K562 (cell line): ENCODE results near the gene HELT. TPM values are rescaled to one million over a fixed set of nuclear protein-coding genes. Genes with fewer than 3 reads are reported as not detected.

Experiments
- ATAC-seq: fragments of 200-7000 bp; cut with Tn5 transposase; 3 replicates; pipeline ENCODE4 v1.9.1; 2020; ENCODE audit warnings: moderate library complexity
- BruUV-seq: library from RNA; stranded (reverse); fragments of 400-500 nt; replicated peaks from 2 replicates; lab custom pipeline; 2021; lab: Mats Ljungman, UMichigan
- CTCF ChIA-PET: fragments of 300-600 bp; formaldehyde crosslinking; extraction: SDS; loops from one replicate; lab custom pipeline; 2021; ENCODE audit warnings: low intra/inter-chr PET ratio; lab: Yijun Ruan, JAX
- POLR2A ChIA-PET: fragments of 300-600, 350-650 bp; sonication (Branson Sonifier 250); formaldehyde crosslinking; extraction: SDS; loops from one replicate; lab custom pipeline; 2021; ENCODE audit warnings: antibody characterized with exemption, inconsistent platforms; lab: Yijun Ruan, JAX
- DNase-seq, 4 experiments: peaks; one replicate each; pipeline versions ENCODE4 v3.0.0 to v3.0.0-alpha.2; 2011 to 2018; ENCODE audit warnings: low spot score in 3 of 4, mixed read lengths in 3 of 4; ENCODE audit errors: extremely low read depth in 1 of 4
- FAIRE-seq: peaks from 2 replicates; lab custom pipeline; 2011; peaks lifted over from hg19 to GRCh38; lab: Jason Lieb, UNC
- H2AFZ ChIP-seq: 2 replicates; pipeline ENCODE4 v1.6.0; 2011; ENCODE audit warnings: low read depth, low read length, control low read depth, inconsistent platforms
- H3K27ac ChIP-seq: fragments of 200-600 bp; 3 replicates; pipeline ENCODE4 v1.8.0; 2011; ENCODE audit warnings: low read depth, mild to moderate bottlenecking, control low read depth, inconsistent platforms, low read length, moderate library complexity, mixed read lengths; ENCODE audit errors: extremely low read depth
- H3K27me3 ChIP-seq, 2 experiments: fragments of 300-600 bp in 1 of 2; 2 replicates in 1 of 2; 3 replicates in 1 of 2; pipeline versions ENCODE4 v1.6.0 to v1.8.0; 2011; ENCODE audit warnings: inconsistent platforms in 2 of 2, low read length in 2 of 2, mild to moderate bottlenecking in 1 of 2, mixed read lengths in 1 of 2, moderate library complexity in 1 of 2; ENCODE audit not compliant: control insufficient read depth in 2 of 2, insufficient read depth in 2 of 2
- H3K36me3 ChIP-seq: fragments of 300-600 bp; 3 replicates; pipeline ENCODE4 v1.8.0; 2011; ENCODE audit warnings: mild to moderate bottlenecking, low read length, inconsistent platforms; ENCODE audit not compliant: control insufficient read depth, insufficient read depth
- H3K4me1 ChIP-seq, 2 experiments: fragments of 200-600 bp in 1 of 2; replicated peaks in 1 of 2; 2 replicates in 1 of 2; 3 replicates in 1 of 2; pipeline versions ENCODE4 v1.5.1 to v1.8.0; 2011; ENCODE audit warnings: inconsistent platforms in 2 of 2, low read length in 2 of 2, mild to moderate bottlenecking in 1 of 2, mixed read lengths in 1 of 2, moderate library complexity in 1 of 2; ENCODE audit not compliant: control insufficient read depth in 2 of 2, insufficient read depth in 2 of 2
- H3K4me2 ChIP-seq: 2 replicates; pipeline ENCODE4 v1.6.1; 2011; ENCODE audit warnings: low read length, control low read depth, inconsistent platforms, mixed read lengths; ENCODE audit not compliant: insufficient read depth
- H3K4me3 ChIP-seq: fragments of 200-600 bp; sonication (generic), shearing (Covaris generic); 2 replicates; pipeline ENCODE4 v1.5.1; 2016; ENCODE audit warnings: control low read depth, inconsistent platforms
- H3K79me2 ChIP-seq: fragments of 200-600 bp; 3 replicates; pipeline ENCODE4 v1.8.0; 2011; ENCODE audit warnings: low read length, inconsistent platforms; ENCODE audit not compliant: control insufficient read depth, insufficient read depth
- H3K9ac ChIP-seq, 2 experiments: 2 replicates each; pipeline versions ENCODE4 v1.6.0 to v1.6.1; 2011; ENCODE audit warnings: low read depth in 2 of 2, low read length in 2 of 2, control low read depth in 1 of 2, inconsistent platforms in 1 of 2, mild to moderate bottlenecking in 1 of 2, mixed read lengths in 1 of 2; ENCODE audit not compliant: insufficient read depth in 1 of 2
- H3K9me1 ChIP-seq: one replicate; pipeline ENCODE4 v1.6.0; 2011; ENCODE audit warnings: inconsistent platforms, mild to moderate bottlenecking, low read length, moderate library complexity; ENCODE audit not compliant: control insufficient read depth, insufficient read depth
- H3K9me3 ChIP-seq: replicated peaks from 2 replicates; pipeline ENCODE4 v1.5.1; 2011; ENCODE audit warnings: low read depth, low read length, inconsistent platforms; ENCODE audit not compliant: control insufficient read depth, insufficient read depth
- H4K20me1 ChIP-seq: replicated peaks from 2 replicates; pipeline ENCODE4 v1.6.1; 2011; ENCODE audit warnings: low read length, inconsistent platforms, mixed read lengths; ENCODE audit not compliant: control insufficient read depth, insufficient read depth
- CBFB ChIP-seq: sonication (generic); formaldehyde crosslinking; IDR thresholded peaks from 2 replicates; pipeline ENCODE4 v1.4.0; 2020; ENCODE audit warnings: mild to moderate bottlenecking, missing genetic modification reagents
- ELF1 ChIP-seq: fragments of 200-800 bp; sonication (Bioruptor generic); IDR thresholded peaks from 2 replicates; pipeline ENCODE4 v1.6.1; 2016; ENCODE audit warnings: missing genetic modification characterization, missing compliant biosample characterization
- NUFIP1 ChIP-seq: fragments of 450-650 bp; IDR thresholded peaks from 2 replicates; pipeline ENCODE4 v1.6.1; 2018; ENCODE audit not compliant: partially characterized antibody
- POLR3A ChIP-seq: IDR thresholded peaks from 2 replicates; pipeline ENCODE4 v1.6.1; 2011; ENCODE audit warnings: borderline replicate concordance, mild to moderate bottlenecking, moderate library complexity; ENCODE audit not compliant: insufficient read length, insufficient read depth; ENCODE audit errors: extremely low read depth
- POLR3G ChIP-seq: IDR thresholded peaks from 2 replicates; pipeline ENCODE4 v1.6.1; 2011; ENCODE audit not compliant: insufficient read length, insufficient replicate concordance; ENCODE audit errors: extremely low read depth
- RBFOX2 ChIP-seq: fragments of 200-400 bp; formaldehyde crosslinking; IDR thresholded peaks from 2 replicates; pipeline ENCODE4 v1.6.1; 2017; ENCODE audit warnings: low read depth, mild to moderate bottlenecking, low read length, moderate library complexity
- ZFP30 ChIP-seq: fragments of 250-450 bp; sonication (Bioruptor Pico); IDR thresholded peaks from 2 replicates; pipeline ENCODE4 v1.8.0; 2022; ENCODE audit warnings: moderate library complexity, mild to moderate bottlenecking, inconsistent platforms, borderline replicate concordance
- ZNF551 ChIP-seq: fragments of 250-450 bp; sonication (Bioruptor Pico); IDR thresholded peaks from 2 replicates; pipeline ENCODE4 v1.5.0; 2021; ENCODE audit warnings: mild to moderate bottlenecking, moderate library complexity
- WGBS: fragments of 100-300 bp; shearing (Covaris generic); methylation state at CpG from one replicate; pipeline ENCODE4 v1.1.6; 2016; ENCODE audit warnings: low coverage, mixed read lengths; ENCODE audit not compliant: insufficient coverage; ENCODE audit errors: missing lambda C conversion rate; 5-methylcytosine and 5-hydroxymethylcytosine counted together
- in situ Hi-C: fragments of 300-500 bp; cut with MboI; formaldehyde crosslinking; loops from 4 replicates; pipeline ENCODE4 v1.15.0; 2018; ENCODE audit warnings: inconsistent platforms, mixed read lengths
- intact Hi-C: fragments of 100-400 bp; cut with micrococcal nuclease; formaldehyde crosslinking; loops from 2 replicates; pipeline ENCODE4 v1.14.2; 2022
- polyA plus RNA-seq, 8 experiments: library from polyadenylated mRNA; depleted of rRNA in 4 of 8; stranded (reverse) in 5 of 8; unstranded in 3 of 8; fragments of >200 nt; fragmentation: Nextera tagmentation in 2 of 8; fragmentation: Illumina TruSeq in 1 of 8; extraction: Ambion mirVana in 2 of 8; extraction: Trizol in 1 of 8; gene quantifications; 2 replicates each; pipeline versions ENCODE4 v1.2.1 to v1.2.3, GENCODE V29; 2011 to 2014; ENCODE audit warnings: inconsistent platforms in 1 of 8, missing spikeins in 1 of 8
- total RNA-seq, 7 experiments: library from RNA; depleted of rRNA in 6 of 7; stranded (reverse); fragments of >200 nt in 6 of 7; fragmentation: Illumina TruSeq in 2 of 7; extraction: Trizol in 2 of 7; gene quantifications; 2 replicates each; pipeline versions ENCODE4 v1.2.1 to v1.2.3, GENCODE V29; 2011 to 2021; ENCODE audit warnings: low replicate concordance in 1 of 7
- TF ChIP-seq, protein P1 (sequence below): sonication (generic); formaldehyde crosslinking; IDR thresholded peaks from 2 replicates; pipeline ENCODE4 v1.8.0; 2023; ENCODE audit warnings: mild to moderate bottlenecking, missing genetic modification reagents
- TF ChIP-seq, protein P2 (sequence below): fragments of 200-600 bp; sonication (generic); IDR thresholded peaks from one replicate; pipeline ENCODE4 v1.6.1; 2012; ENCODE audit warnings: mild to moderate bottlenecking, low read depth, low read length, inconsistent platforms

The HELT gene
- total and polyA plus RNA-seq, 9 of the 15 experiments (the other 6 are each of a cell fraction or from before 2014, with no cell fraction given): not detected

DNA sequence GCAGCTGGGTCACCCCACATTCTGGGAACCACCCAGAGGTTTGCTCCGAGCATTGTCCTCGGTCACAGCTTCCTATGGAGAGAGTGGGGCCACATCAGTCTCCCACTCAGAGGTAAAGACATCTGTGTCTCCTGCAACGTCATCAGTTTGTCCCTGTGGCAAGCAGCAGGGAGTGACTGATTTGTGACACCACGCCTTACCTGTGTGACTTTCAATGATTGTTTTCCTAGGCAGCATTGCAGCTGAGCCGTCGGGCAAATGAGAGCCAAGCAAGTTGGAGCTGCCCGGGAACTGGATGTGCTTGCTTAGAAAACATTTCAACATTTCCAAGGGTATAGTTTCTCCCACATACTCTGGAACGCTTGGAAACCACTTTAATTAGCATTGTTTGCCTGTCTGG lies 29.7 kb upstream of the HELT start:
- Histone ChIP-seq H3K36me3 (no peaks in the 10 kb centered on the region), H3K27me3 (peaks cover 13 to 36% of the 10 kb centered on the region in 2 experiments), H3K9ac (no peak overlapping the region), H3K9me3 (no peaks in the 10 kb centered on the region), H3K9me1 (no peaks in the 10 kb centered on the region), H3K79me2 (no peaks in the 10 kb centered on the region), H3K4me3 (no peak overlapping the region), H2AFZ (no peak overlapping the region), H3K27ac (no peak overlapping the region), H4K20me1 (peaks cover 3% of the 10 kb centered on the region; the same call in 1 of the 2 replicates), H3K4me2 (no peak overlapping the region), H3K4me1 (peaks cover 0 to 3% of the 10 kb centered on the region in 2 experiments; a peak in 1 of 5 replicates)
- 2% methylated on average over 8 of the region's 8 CpGs for WGBS
- FAIRE-seq (no peak), DNase-seq (no peak), ATAC-seq (no peak)
- ChIA-PET POLR2A (no interaction called here), CTCF (no interaction called here)
- intact Hi-C loops: no loop called here
- in situ Hi-C loops: no loop called here
- BruUV-seq: no TSS peak
- no peak for TF ChIP-seq POLR3A
- TF ChIP-seq, protein P1, sequence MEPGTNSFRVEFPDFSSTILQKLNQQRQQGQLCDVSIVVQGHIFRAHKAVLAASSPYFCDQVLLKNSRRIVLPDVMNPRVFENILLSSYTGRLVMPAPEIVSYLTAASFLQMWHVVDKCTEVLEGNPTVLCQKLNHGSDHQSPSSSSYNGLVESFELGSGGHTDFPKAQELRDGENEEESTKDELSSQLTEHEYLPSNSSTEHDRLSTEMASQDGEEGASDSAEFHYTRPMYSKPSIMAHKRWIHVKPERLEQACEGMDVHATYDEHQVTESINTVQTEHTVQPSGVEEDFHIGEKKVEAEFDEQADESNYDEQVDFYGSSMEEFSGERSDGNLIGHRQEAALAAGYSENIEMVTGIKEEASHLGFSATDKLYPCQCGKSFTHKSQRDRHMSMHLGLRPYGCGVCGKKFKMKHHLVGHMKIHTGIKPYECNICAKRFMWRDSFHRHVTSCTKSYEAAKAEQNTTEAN (CRISPR knock-in tag): no peak
- TF ChIP-seq, protein P2, sequence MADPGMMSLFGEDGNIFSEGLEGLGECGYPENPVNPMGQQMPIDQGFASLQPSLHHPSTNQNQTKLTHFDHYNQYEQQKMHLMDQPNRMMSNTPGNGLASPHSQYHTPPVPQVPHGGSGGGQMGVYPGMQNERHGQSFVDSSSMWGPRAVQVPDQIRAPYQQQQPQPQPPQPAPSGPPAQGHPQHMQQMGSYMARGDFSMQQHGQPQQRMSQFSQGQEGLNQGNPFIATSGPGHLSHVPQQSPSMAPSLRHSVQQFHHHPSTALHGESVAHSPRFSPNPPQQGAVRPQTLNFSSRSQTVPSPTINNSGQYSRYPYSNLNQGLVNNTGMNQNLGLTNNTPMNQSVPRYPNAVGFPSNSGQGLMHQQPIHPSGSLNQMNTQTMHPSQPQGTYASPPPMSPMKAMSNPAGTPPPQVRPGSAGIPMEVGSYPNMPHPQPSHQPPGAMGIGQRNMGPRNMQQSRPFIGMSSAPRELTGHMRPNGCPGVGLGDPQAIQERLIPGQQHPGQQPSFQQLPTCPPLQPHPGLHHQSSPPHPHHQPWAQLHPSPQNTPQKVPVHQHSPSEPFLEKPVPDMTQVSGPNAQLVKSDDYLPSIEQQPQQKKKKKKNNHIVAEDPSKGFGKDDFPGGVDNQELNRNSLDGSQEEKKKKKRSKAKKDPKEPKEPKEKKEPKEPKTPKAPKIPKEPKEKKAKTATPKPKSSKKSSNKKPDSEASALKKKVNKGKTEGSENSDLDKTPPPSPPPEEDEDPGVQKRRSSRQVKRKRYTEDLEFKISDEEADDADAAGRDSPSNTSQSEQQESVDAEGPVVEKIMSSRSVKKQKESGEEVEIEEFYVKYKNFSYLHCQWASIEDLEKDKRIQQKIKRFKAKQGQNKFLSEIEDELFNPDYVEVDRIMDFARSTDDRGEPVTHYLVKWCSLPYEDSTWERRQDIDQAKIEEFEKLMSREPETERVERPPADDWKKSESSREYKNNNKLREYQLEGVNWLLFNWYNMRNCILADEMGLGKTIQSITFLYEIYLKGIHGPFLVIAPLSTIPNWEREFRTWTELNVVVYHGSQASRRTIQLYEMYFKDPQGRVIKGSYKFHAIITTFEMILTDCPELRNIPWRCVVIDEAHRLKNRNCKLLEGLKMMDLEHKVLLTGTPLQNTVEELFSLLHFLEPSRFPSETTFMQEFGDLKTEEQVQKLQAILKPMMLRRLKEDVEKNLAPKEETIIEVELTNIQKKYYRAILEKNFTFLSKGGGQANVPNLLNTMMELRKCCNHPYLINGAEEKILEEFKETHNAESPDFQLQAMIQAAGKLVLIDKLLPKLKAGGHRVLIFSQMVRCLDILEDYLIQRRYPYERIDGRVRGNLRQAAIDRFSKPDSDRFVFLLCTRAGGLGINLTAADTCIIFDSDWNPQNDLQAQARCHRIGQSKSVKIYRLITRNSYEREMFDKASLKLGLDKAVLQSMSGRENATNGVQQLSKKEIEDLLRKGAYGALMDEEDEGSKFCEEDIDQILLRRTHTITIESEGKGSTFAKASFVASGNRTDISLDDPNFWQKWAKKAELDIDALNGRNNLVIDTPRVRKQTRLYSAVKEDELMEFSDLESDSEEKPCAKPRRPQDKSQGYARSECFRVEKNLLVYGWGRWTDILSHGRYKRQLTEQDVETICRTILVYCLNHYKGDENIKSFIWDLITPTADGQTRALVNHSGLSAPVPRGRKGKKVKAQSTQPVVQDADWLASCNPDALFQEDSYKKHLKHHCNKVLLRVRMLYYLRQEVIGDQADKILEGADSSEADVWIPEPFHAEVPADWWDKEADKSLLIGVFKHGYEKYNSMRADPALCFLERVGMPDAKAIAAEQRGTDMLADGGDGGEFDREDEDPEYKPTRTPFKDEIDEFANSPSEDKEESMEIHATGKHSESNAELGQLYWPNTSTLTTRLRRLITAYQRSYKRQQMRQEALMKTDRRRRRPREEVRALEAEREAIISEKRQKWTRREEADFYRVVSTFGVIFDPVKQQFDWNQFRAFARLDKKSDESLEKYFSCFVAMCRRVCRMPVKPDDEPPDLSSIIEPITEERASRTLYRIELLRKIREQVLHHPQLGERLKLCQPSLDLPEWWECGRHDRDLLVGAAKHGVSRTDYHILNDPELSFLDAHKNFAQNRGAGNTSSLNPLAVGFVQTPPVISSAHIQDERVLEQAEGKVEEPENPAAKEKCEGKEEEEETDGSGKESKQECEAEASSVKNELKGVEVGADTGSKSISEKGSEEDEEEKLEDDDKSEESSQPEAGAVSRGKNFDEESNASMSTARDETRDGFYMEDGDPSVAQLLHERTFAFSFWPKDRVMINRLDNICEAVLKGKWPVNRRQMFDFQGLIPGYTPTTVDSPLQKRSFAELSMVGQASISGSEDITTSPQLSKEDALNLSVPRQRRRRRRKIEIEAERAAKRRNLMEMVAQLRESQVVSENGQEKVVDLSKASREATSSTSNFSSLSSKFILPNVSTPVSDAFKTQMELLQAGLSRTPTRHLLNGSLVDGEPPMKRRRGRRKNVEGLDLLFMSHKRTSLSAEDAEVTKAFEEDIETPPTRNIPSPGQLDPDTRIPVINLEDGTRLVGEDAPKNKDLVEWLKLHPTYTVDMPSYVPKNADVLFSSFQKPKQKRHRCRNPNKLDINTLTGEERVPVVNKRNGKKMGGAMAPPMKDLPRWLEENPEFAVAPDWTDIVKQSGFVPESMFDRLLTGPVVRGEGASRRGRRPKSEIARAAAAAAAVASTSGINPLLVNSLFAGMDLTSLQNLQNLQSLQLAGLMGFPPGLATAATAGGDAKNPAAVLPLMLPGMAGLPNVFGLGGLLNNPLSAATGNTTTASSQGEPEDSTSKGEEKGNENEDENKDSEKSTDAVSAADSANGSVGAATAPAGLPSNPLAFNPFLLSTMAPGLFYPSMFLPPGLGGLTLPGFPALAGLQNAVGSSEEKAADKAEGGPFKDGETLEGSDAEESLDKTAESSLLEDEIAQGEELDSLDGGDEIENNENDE: no peak
- TF ChIP-seq ZNF551: no peak
- no peak for TF ChIP-seq CBFB
- no peak for TF ChIP-seq POLR3G
- TF ChIP-seq ZFP30 (CRISPR knock-in tag): no peak
- TF ChIP-seq RBFOX2: no peak
- TF ChIP-seq ELF1 (tag): no peak
- TF ChIP-seq NUFIP1: no peak
